WERI-Rb-1 (cell line): ENCODE data around the gene CHMP1B.

ENCODE experiments used
- DNase-seq: peaks from one replicate; pipeline ENCODE4 v3.0.0-alpha.2; 2020
- H3K27ac ChIP-seq: fragments of 250-450 bp; sonication (Bioruptor Pico); 2 replicates; pipeline ENCODE4 v1.5.1; 2020; ENCODE audit warnings: mild to moderate bottlenecking, moderate library complexity
- H3K27me3 ChIP-seq: fragments of 250-450 bp; sonication (Bioruptor Pico); 2 replicates; pipeline ENCODE4 v1.5.1; 2021; ENCODE audit warnings: mild to moderate bottlenecking, low read depth, moderate library complexity; ENCODE audit not compliant: insufficient read depth, severe bottlenecking
- H3K36me3 ChIP-seq: fragments of 250-450 bp; sonication (Bioruptor Pico); 2 replicates; pipeline ENCODE4 v1.5.1; 2020; ENCODE audit warnings: mild to moderate bottlenecking, moderate library complexity
- H3K4me3 ChIP-seq: 2 replicates; pipeline ENCODE4 v1.5.1; 2011; ENCODE audit warnings: low read depth, mild to moderate bottlenecking, control low read depth, low read length
- H3K9me3 ChIP-seq: fragments of 250-450 bp; sonication (Bioruptor Pico); 2 replicates; pipeline ENCODE4 v1.5.1; 2021; ENCODE audit warnings: mild to moderate bottlenecking, moderate library complexity; ENCODE audit not compliant: severe bottlenecking
- CTCF ChIP-seq: IDR thresholded peaks from 2 replicates; pipeline ENCODE4 v1.5.1; 2011; ENCODE audit warnings: low read depth, mild to moderate bottlenecking, control low read depth, inconsistent platforms, low read length

Gene CHMP1B

DNA sequence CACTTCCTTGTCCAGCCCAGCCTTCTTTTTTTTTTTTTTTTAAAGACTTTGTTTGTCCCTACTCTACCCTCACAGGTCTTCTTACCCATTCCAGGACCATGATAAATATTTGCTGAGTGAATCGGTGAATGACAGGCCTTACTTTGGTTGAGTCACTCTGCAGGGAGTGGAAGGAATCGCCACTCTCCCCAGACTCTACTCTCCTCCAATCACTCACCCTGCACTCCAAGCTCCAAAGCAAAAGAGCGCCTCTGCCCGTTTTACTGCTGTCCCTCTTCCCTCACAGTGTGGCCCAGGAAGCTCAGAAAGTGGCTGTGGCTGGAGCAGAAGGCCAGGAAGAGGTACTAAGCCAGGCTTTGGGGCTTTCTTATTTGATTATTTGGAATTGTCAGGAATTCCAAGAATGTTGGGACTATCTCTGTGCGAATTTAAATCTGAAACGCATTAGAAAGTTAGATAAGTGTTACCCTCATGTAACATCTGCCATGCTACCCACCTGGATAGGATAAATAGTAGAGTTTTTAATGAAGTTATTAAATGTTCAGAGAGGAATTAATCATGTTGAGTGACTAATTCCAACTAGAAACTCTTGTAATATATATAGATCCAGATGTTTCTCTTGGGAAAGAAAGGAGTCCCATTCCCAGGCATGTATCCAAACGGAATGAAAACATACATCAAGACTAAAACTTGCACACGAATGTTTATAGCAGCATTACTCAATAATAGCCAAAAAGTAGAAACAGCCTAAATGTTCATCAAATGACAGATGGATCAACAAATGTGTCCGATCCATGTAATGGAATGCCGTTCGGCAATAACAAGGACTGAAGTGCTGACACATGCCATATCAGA is 43.0 kb upstream of the CHMP1B start:
- no peaks in the 10 kb centered on the region for H3K36me3 ChIP-seq
- TF ChIP-seq CTCF: no peak
- H3K27ac ChIP-seq: no peak overlapping the region
- H3K9me3 ChIP-seq: no peaks in the 10 kb centered on the region
- no peak for DNase-seq
- H3K27me3 ChIP-seq: no peaks in the 10 kb centered on the region
- H3K4me3 ChIP-seq: no peak overlapping the region

DNA sequence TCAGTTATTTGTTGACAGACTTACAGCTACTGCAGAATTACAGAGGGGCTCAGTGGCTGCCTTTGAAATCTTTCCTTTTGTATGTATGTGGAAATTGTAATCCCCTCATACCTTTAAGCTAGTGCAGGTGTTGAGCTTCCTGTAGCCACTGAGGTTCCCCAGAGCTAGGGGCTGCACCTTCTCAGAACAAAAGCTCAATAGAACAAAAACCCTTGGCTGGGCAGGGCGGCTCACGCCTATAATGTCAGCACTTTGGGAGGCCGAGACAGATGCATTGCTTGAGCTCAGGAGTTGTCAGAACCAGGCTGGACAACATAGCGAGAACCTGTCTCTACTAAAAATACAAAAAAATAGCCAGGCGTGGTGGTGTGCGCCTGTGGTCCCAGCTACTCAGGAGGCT is 41.3 kb upstream of the CHMP1B start:
- H3K4me3 ChIP-seq: no peak overlapping the region
- no peak overlapping the region for H3K27ac ChIP-seq
- H3K9me3 ChIP-seq: no peaks in the 10 kb centered on the region
- no peaks in the 10 kb centered on the region for H3K27me3 ChIP-seq
- no peak for TF ChIP-seq CTCF
- H3K36me3 ChIP-seq: no peaks in the 10 kb centered on the region
- DNase-seq: no peak

DNA sequence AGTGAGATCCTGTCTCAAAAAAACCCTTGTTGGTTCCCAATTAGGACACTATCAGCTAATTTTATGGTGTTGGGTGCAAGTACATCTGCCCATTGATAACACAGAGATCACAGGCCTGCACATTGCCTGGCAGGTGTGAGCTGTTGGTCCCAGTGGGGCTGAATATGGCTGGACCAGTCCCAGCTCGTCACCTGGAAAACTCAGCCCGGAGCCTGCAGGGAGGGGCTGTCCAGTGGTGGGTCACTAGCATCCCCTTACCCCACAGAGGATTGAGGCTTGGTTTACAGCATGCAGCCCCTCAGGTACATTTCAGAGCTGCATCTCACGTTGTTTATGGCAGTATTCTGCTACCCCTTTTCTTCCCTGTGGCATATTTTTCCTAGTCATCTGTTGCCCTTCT is 40.8 kb upstream of the CHMP1B start:
- H3K9me3 ChIP-seq: no peaks in the 10 kb centered on the region
- H3K27me3 ChIP-seq: no peaks in the 10 kb centered on the region
- no peaks in the 10 kb centered on the region for H3K36me3 ChIP-seq
- H3K4me3 ChIP-seq: no peak overlapping the region
- no peak for DNase-seq
- H3K27ac ChIP-seq: no peak overlapping the region
- no peak for TF ChIP-seq CTCF

GRCh38 chr18:11811009-11811408 is 40.2 kb upstream of the CHMP1B start:
- DNase-seq: no peak
- H3K9me3 ChIP-seq: no peaks in the 10 kb centered on the region
- no peaks in the 10 kb centered on the region for H3K36me3 ChIP-seq
- H3K4me3 ChIP-seq: no peak overlapping the region
- no peaks in the 10 kb centered on the region for H3K27me3 ChIP-seq
- TF ChIP-seq CTCF: no peak
- H3K27ac ChIP-seq: no peak overlapping the region

DNA sequence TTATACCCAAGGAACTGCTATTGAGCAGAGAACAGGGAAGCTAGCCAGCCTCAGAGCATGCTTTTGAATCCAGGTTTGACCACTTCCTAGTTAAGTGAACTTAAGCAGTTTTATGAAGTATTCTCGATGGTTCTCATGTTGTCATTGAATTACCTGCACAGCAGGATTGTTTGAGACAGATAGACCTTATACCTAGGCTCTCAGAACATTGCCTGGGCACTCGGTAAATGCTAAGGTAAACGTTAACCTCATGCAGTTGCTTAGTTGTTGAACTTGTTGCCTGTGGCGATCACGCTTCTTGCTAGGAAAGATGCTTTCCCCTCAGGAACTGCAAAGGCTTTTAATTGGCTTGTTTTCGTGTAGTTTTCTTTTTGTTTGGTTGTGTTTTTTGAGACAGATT is 34.0 kb upstream of the CHMP1B start:
- no peak overlapping the region for H3K4me3 ChIP-seq
- H3K27ac ChIP-seq: no peak overlapping the region
- DNase-seq: no peak
- H3K27me3 ChIP-seq: no peaks in the 10 kb centered on the region
- TF ChIP-seq CTCF: no peak
- no peaks in the 10 kb centered on the region for H3K36me3 ChIP-seq
- no peaks in the 10 kb centered on the region for H3K9me3 ChIP-seq
